HepG2 (cell line): ENCODE measurements around the gene FOXR1. TPM values are rescaled to one million over a fixed set of nuclear protein-coding genes. Genes with fewer than 3 reads are reported as not detected.

Experiments
- DNMT3B ChIP-seq: conservative IDR thresholded peaks from 2 replicates; pipeline ENCODE4 v1.6.1; 2016; ENCODE audit warnings: missing biosample characterization, control low read depth
- FOXK1 ChIP-seq: sonication (generic); formaldehyde crosslinking; IDR thresholded peaks from 2 replicates; pipeline ENCODE4 v1.4.0; 2020; ENCODE audit warnings: low read depth, missing genetic modification reagents, borderline replicate concordance
- FOXP4 ChIP-seq: sonication (generic); formaldehyde crosslinking; IDR thresholded peaks from 2 replicates; pipeline ENCODE4 v1.4.0; 2020; ENCODE audit warnings: missing genetic modification reagents
- NCOA5 ChIP-seq: sonication (generic); formaldehyde crosslinking; IDR thresholded peaks from 2 replicates; pipeline ENCODE4 v1.4.0; 2020; ENCODE audit warnings: missing genetic modification reagents
- NFIB ChIP-seq: sonication (generic); formaldehyde crosslinking; IDR thresholded peaks from 2 replicates; pipeline ENCODE4 v1.9.0; 2021; ENCODE audit warnings: missing genetic modification reagents, mild to moderate bottlenecking, borderline replicate concordance
- PAF1 ChIP-seq: IDR thresholded peaks from 2 replicates; pipeline ENCODE4 v1.6.1; 2016; ENCODE audit warnings: missing genetic modification reagents, missing compliant biosample characterization
- PHF8 ChIP-seq: sonication (generic); formaldehyde crosslinking; IDR thresholded peaks from 2 replicates; pipeline ENCODE4 v1.5.0; 2020; ENCODE audit warnings: missing genetic modification reagents
- RFX5 ChIP-seq: IDR thresholded peaks from 2 replicates; pipeline ENCODE4 v1.6.1; 2011; ENCODE audit warnings: low read depth, low read length, improper control_type of control experiment
- SOX13 ChIP-seq, 3 experiments: fragments of 450-650 bp in 1 of 3; sonication (generic) in 1 of 3; formaldehyde crosslinking in 1 of 3; IDR thresholded peaks in 2 of 3; conservative IDR thresholded peaks in 1 of 3; 2 replicates each; pipeline versions ENCODE4 v1.5.0 to v1.6.1; 2016 to 2020; ENCODE audit warnings: antibody characterized with exemption in 1 of 3, mild to moderate bottlenecking in 1 of 3, missing compliant biosample characterization in 1 of 3, missing genetic modification reagents in 1 of 3, moderate library complexity in 1 of 3
- STAT6 ChIP-seq: sonication (generic); formaldehyde crosslinking; IDR thresholded peaks from 2 replicates; pipeline ENCODE4 v1.4.0; 2020; ENCODE audit warnings: missing genetic modification reagents, mild to moderate bottlenecking, borderline replicate concordance
- ZNF367 ChIP-seq: sonication (generic); formaldehyde crosslinking; IDR thresholded peaks from 2 replicates; pipeline ENCODE4 v1.4.0; 2020; ENCODE audit warnings: missing genetic modification reagents, borderline replicate concordance
- ZNF44 ChIP-seq: sonication (generic); formaldehyde crosslinking; IDR thresholded peaks from 2 replicates; pipeline ENCODE4 v1.5.1; 2020; ENCODE audit warnings: mild to moderate bottlenecking, missing genetic modification reagents
- ZNF460 ChIP-seq: sonication (generic); formaldehyde crosslinking; IDR thresholded peaks from 2 replicates; pipeline ENCODE4 v1.5.1; 2020; ENCODE audit warnings: missing genetic modification reagents, mild to moderate bottlenecking, borderline replicate concordance
- ZNF660 ChIP-seq: sonication (generic); formaldehyde crosslinking; IDR thresholded peaks from 2 replicates; pipeline ENCODE4 v1.5.1; 2020; ENCODE audit warnings: mild to moderate bottlenecking, low read depth, missing genetic modification reagents, borderline replicate concordance
- ZNF816 ChIP-seq: sonication (generic); formaldehyde crosslinking; IDR thresholded peaks from 2 replicates; pipeline ENCODE4 v1.8.0; 2022; ENCODE audit warnings: missing genetic modification reagents, mild to moderate bottlenecking, borderline replicate concordance
- ZNF850 ChIP-seq: sonication (generic); formaldehyde crosslinking; conservative IDR thresholded peaks from 2 replicates; pipeline ENCODE4 v1.9.0; 2021; ENCODE audit warnings: mild to moderate bottlenecking, missing genetic modification reagents
- ZSCAN5A ChIP-seq: sonication (generic); formaldehyde crosslinking; IDR thresholded peaks from 2 replicates; pipeline ENCODE4 v1.8.0; 2022; ENCODE audit warnings: mild to moderate bottlenecking, missing genetic modification reagents, borderline replicate concordance
- ZZZ3 ChIP-seq: sonication (generic); formaldehyde crosslinking; IDR thresholded peaks from 2 replicates; pipeline ENCODE4 v1.4.0; 2020; ENCODE audit warnings: missing genetic modification reagents, mild to moderate bottlenecking, borderline replicate concordance
- polyA plus RNA-seq, 8 experiments: library from polyadenylated mRNA; depleted of rRNA in 3 of 8; stranded (reverse) in 7 of 8; unstranded in 1 of 8; fragments of >200 nt; fragmentation: Illumina TruSeq in 4 of 8; extraction: Trizol in 4 of 8; gene quantifications; 2 replicates each; pipeline versions ENCODE4 v1.2.1 to v1.2.3, GENCODE V29; 2011 to 2016; ENCODE audit warnings: low read depth in 4 of 8, missing spikeins in 1 of 8, mixed read lengths in 1 of 8; ENCODE audit not compliant: insufficient read depth in 1 of 8
- total RNA-seq, 5 experiments: library from RNA; depleted of rRNA; stranded (reverse); fragments of >200 nt; fragmentation: Illumina TruSeq; extraction: Trizol; gene quantifications; 2 replicates each; pipeline ENCODE4 v1.2.3, GENCODE V29; 2016; ENCODE audit warnings: low read depth in 1 of 5
- TF ChIP-seq, protein P1 (sequence below): sonication (generic); formaldehyde crosslinking; conservative IDR thresholded peaks from 2 replicates; pipeline ENCODE4 v1.4.0; 2020; ENCODE audit warnings: missing genetic modification reagents

FOXR1 gene
- total and polyA plus RNA-seq, 2 of the 13 experiments (the other 11 are each of a cell fraction or from before 2014, with no cell fraction given), result not detected

DNA sequence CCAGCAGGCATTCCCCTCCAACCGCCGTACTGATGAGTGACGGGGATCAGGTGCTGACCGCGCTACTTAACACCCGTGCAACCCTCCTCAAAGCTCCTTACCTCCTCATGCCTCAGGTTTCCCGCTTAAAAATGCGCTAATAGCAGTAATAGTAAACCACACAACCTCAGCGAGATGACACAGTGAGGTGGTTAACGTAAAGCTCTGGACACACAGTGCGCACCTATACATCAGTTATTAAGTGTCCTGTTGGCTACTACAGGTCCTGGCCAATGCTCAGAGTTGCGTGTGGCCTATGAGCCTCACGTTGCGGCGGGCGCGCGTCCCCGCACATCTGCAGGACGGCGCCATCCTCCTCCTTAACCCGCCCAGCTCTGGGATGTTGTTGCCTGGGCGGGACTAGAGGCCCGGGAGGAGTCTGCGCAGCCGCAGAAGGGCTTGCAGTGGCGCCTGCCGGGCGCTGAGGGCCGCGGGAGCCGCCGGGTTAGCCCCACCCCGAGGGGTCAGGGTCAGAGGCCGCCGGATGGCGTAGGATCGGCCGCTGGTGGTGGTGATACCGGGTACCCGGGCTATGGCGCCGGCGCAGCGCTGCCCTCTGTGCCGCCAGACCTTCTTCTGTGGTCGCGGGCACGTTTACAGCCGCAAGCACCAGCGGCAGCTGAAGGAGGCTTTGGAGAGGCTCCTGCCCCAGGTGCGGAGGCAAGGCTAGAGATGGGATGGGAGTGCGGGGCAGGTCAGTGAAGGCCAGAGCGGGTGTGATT is 26.2 kb downstream of the FOXR1 start, which contains the start of gene CENATAC (continued):
- TF ChIP-seq STAT6 (CRISPR knock-in tag) (no peak; the same call in 1 of the 2 replicates), ZNF850 (CRISPR knock-in tag) (0 out of 2 replicates have a peak, but pooled peaks have one; percentile 45), ZZZ3 (peak; percentile 22; the same call in 1 of the 2 replicates), PHF8 (CRISPR knock-in tag) (peak; percentile 94), NFIB (CRISPR knock-in tag) (no peak), FOXK1 (CRISPR knock-in tag) (peak; percentile 48; the same call in 1 of the 2 replicates), NCOA5 (CRISPR knock-in tag) (no peak), ZNF460 (no peak), SOX13 (IDR thresholded peaks at IDR 0.05) (no peak), SOX13 (CRISPR knock-in tag; conservative IDR thresholded peaks at IDR 0.05 in 1 of 2, IDR thresholded peaks at IDR 0.05 in 1 of 2) (peak in 1 of 2 experiments; percentile 31; a peak in 1 of 4 replicates), ZNF660 (CRISPR knock-in tag) (no peak), ZNF44 (CRISPR knock-in tag) (0 out of 2 replicates have a peak, but pooled peaks have one; percentile 61), ZSCAN5A (no peak), FOXP4 (CRISPR knock-in tag) (0 out of 2 replicates have a peak, but pooled peaks have one; percentile 19), DNMT3B (peak; percentile 24), ZNF816 (0 out of 2 replicates have a peak, but pooled peaks have one; percentile 8), PAF1 (CRISPR knock-in tag) (no peak), ZNF367 (CRISPR knock-in tag) (no peak), RFX5 (no peak)
- TF ChIP-seq, protein P1, sequence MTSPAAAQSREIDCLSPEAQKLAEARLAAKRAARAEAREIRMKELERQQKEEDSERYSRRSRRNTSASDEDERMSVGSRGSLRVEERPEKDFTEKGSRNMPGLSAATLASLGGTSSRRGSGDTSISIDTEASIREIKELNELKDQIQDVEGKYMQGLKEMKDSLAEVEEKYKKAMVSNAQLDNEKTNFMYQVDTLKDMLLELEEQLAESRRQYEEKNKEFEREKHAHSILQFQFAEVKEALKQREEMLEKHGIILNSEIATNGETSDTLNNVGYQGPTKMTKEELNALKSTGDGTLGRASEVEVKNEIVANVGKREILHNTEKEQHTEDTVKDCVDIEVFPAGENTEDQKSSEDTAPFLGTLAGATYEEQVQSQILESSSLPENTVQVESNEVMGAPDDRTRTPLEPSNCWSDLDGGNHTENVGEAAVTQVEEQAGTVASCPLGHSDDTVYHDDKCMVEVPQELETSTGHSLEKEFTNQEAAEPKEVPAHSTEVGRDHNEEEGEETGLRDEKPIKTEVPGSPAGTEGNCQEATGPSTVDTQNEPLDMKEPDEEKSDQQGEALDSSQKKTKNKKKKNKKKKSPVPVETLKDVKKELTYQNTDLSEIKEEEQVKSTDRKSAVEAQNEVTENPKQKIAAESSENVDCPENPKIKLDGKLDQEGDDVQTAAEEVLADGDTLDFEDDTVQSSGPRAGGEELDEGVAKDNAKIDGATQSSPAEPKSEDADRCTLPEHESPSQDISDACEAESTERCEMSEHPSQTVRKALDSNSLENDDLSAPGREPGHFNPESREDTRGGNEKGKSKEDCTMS, result no peak
